ENCODE results near the gene AKAP13. TPM values are rescaled to one million over a fixed set of nuclear protein-coding genes. Genes with fewer than 3 reads are reported as not detected.

AKAP13 gene
- total and polyA plus RNA-seq, 2 donors (not counting 1 experiment from before 2014, with no cell fraction given), result 73.8 to 358 TPM

DNA sequence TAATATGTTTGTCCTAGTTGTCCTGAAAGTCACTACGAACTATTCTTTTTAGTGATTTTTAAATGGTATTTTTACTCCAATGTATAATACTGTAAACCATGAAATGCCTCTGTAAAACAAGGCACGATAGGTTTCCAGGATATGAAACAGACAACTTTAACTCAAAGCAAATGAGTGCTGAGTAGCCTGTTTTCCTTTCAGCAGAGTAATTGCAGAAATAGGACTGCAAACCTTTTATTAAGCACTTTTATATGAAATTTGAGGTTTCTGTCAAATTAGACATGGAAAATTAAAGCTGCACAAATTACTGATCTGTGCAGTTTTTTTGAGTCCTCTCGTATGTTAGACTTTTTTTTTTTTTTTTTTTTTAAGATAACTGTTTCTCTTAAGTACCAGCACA, 16.2 kb downstream of the AKAP13 start:
- no CpG with 5 or more reads among the region's 3 CpGs for WGBS (ENCODE audit: insufficient coverage)
- Histone ChIP-seq H3K4me1 (ENCODE audit: control insufficient read depth in 2 of 2, insufficient read depth in 2 of 2, low read length in 2 of 2) (peaks cover 38 to 50% of the 10 kb centered on the region in 2 donors), H3K9ac (ENCODE audit: low read length) (no peak overlapping the region), H3K27ac (ENCODE audit: low read length in 2 of 2) (no peak overlapping the region), H3K4me2 (replicated peaks; ENCODE audit: low read depth, low read length, poor library complexity, severe bottlenecking) (no peak overlapping the region), H3K36me3 (replicated peaks in 1 of 2; ENCODE audit: control extremely low read depth in 1 of 2, control insufficient read depth in 1 of 2, extremely low read depth in 1 of 2, insufficient read depth in 2 of 2, low read length in 1 of 2) (no peaks in the 10 kb centered on the region), H3K27me3 (replicated peaks in 1 of 4; ENCODE audit: control extremely low read depth in 1 of 4, control insufficient read depth in 3 of 4, insufficient read depth in 4 of 4, low read length in 3 of 4) (no peaks in the 10 kb centered on the region), H3K9me3 (ENCODE audit: control extremely low read depth in 1 of 3, control insufficient read depth in 2 of 3, insufficient read depth in 1 of 3, low read length in 2 of 3) (no peaks in the 10 kb centered on the region), H4K20me1 (ENCODE audit: control insufficient read depth, insufficient read depth, low read length, poor library complexity, severe bottlenecking) (peaks cover 30% of the 10 kb centered on the region), H2AFZ (ENCODE audit: insufficient read depth, low read depth, low read length, poor library complexity, severe bottlenecking) (no peak overlapping the region), H3K79me2 (ENCODE audit: control insufficient read depth, insufficient read depth, low read length) (peaks cover 97% of the 10 kb centered on the region), H3K4me3 (ENCODE audit: control extremely low read depth in 1 of 5, extremely low read depth in 1 of 5, insufficient read depth in 1 of 5, low read depth in 2 of 5, low read length in 4 of 5) (no peak overlapping the region)
- ATAC-seq (ENCODE audit: low read depth) (no peak), DNase-seq (no peak)
- Mint-ChIP-seq H3K4me3 (no peak overlapping the region), H3K27me3 (no peaks in the 10 kb centered on the region), H3K9me3 (ENCODE audit: insufficient read depth) (no peaks in the 10 kb centered on the region), H3K27ac (no peak overlapping the region), H3K4me1 (peaks cover 73% of the 10 kb centered on the region)
- TF ChIP-seq EZH2 (IDR thresholded peaks at IDR 0.05; ENCODE audit: borderline replicate concordance, insufficient read depth, low read depth, low read length, poor library complexity, severe bottlenecking) (no peak), CTCF (IDR thresholded peaks at IDR 0.05) (no peak)
- ChIA-PET CTCF (interaction anchor here (1.1 to 1.8 kb wide), 6 partner anchors 8 to 100 kb away, joined by 3 to 7 read pairs (median 6); no protein-coding TSS in a partner anchor), POLR2A (no interaction called here)
- intact Hi-C loops (cut with micrococcal nuclease), result no loop called here

DNA sequence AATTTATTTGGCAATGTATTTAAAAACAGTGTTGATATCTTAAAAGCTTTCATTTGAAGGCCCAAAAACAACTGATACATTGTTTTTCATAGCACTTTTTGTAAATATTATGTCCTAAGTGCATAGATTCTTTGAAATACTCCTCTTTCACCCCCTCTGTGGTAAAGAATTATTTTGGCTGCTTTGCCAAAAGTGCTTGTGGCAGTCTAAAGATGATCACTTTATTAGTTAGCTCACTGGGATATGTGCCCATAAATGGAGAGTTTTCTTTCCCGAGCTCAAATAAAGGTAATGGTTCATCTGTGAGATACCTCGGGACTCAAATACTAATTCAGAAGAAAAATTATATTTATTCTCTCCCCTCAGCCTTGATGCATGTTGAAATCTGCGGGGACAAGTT, 16.7 kb downstream of the AKAP13 start:
- Mint-ChIP-seq H3K27ac (no peak overlapping the region), H3K9me3 (ENCODE audit: insufficient read depth) (no peaks in the 10 kb centered on the region), H3K27me3 (no peaks in the 10 kb centered on the region), H3K4me3 (no peak overlapping the region), H3K4me1 (peaks cover 79% of the 10 kb centered on the region)
- Histone ChIP-seq H3K9ac (ENCODE audit: low read length) (no peak overlapping the region), H3K4me1 (ENCODE audit: control insufficient read depth in 2 of 2, insufficient read depth in 2 of 2, low read length in 2 of 2) (peaks cover 44 to 56% of the 10 kb centered on the region in 2 donors), H3K4me2 (replicated peaks; ENCODE audit: low read depth, low read length, poor library complexity, severe bottlenecking) (no peak overlapping the region), H4K20me1 (ENCODE audit: control insufficient read depth, insufficient read depth, low read length, poor library complexity, severe bottlenecking) (peaks cover 26% of the 10 kb centered on the region), H3K9me3 (ENCODE audit: control extremely low read depth in 1 of 3, control insufficient read depth in 2 of 3, insufficient read depth in 1 of 3, low read length in 2 of 3) (no peaks in the 10 kb centered on the region), H2AFZ (ENCODE audit: insufficient read depth, low read depth, low read length, poor library complexity, severe bottlenecking) (no peak overlapping the region), H3K36me3 (replicated peaks in 1 of 2; ENCODE audit: control extremely low read depth in 1 of 2, control insufficient read depth in 1 of 2, extremely low read depth in 1 of 2, insufficient read depth in 2 of 2, low read length in 1 of 2) (no peaks in the 10 kb centered on the region), H3K27ac (ENCODE audit: low read length in 2 of 2) (no peak overlapping the region), H3K4me3 (ENCODE audit: control extremely low read depth in 1 of 5, extremely low read depth in 1 of 5, insufficient read depth in 1 of 5, low read depth in 2 of 5, low read length in 4 of 5) (no peak overlapping the region), H3K27me3 (replicated peaks in 1 of 4; ENCODE audit: control extremely low read depth in 1 of 4, control insufficient read depth in 3 of 4, insufficient read depth in 4 of 4, low read length in 3 of 4) (no peaks in the 10 kb centered on the region), H3K79me2 (ENCODE audit: control insufficient read depth, insufficient read depth, low read length) (peaks cover 97% of the 10 kb centered on the region)
- WGBS (ENCODE audit: insufficient coverage), result no CpG with 5 or more reads among the region's 3 CpGs
- no peak for TF ChIP-seq EZH2 (IDR thresholded peaks at IDR 0.05; ENCODE audit: borderline replicate concordance, insufficient read depth, low read depth, low read length, poor library complexity, severe bottlenecking)
- no peak for TF ChIP-seq CTCF (IDR thresholded peaks at IDR 0.05)
- ATAC-seq (ENCODE audit: low read depth), result no peak
- intact Hi-C loops (cut with micrococcal nuclease), result no loop called here
- ChIA-PET CTCF (interaction anchor here (1.1 to 1.8 kb wide), 6 partner anchors 9 to 101 kb away, joined by 3 to 7 read pairs (median 6); no protein-coding TSS in a partner anchor), POLR2A (interaction anchor here (0.7 kb wide), 1 partner anchor 11 kb away, joined by 3 read pairs; no protein-coding TSS in a partner anchor)
- DNase-seq, result no peak

Data from B cell (primary cell).